Thoracic aorta endothelial cell (primary cell): ENCODE measurements around the gene CPXM1. TPM values are rescaled to one million over a fixed set of nuclear protein-coding genes. Genes with fewer than 3 reads are reported as not detected.

Source experiments
- total RNA-seq: library from RNA; depleted of rRNA; stranded (reverse); fragments of >200 nt; gene quantifications from 2 replicates; pipeline ENCODE4 v1.2.3, GENCODE V29; 2012

Gene CPXM1
- 0.13 and 0.14 TPM in 2 replicates for total RNA-seq

DNA sequence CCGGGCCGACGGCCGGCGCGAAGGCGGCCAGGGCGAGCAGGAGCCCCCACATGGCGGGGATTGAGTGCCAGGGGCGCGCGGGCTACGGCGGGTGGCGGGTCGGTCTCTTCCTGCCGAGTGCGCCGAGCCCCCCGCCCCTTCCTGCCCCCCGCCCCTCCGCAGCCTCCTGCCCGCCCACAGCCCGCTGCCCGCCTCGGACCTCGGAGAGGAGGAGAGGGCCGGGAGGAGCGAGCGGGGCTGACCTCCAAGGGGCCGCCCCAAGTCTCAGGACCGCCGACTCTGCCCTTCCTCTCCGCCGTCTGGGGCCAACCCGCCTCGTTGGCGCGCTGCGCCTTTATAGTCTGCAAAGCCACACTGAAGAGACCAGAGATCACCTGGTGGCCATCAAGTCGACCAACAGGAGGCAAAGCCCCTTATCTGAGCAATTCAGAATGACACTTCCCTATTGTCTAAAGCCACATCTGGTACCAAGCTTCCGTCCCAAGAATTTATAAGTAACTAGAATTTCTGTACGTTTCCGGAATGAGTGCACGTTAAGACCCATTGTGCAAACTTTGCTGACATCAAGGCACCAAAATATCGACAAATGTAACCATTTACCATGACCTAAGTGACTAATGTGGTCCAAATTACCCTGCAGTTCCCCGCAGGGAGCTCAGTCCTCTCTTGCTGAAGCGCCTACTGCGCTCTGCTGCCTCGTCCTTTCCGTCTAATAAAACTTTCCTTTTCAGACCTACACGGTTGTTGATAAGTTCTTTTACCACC lies at the start of gene CPXM1:
Gene CPXM1 (minus strand): TSS at position 107 of the 765 bp plus-strand sequence. CDS start 55 bp downstream, at position 52.

DNA sequence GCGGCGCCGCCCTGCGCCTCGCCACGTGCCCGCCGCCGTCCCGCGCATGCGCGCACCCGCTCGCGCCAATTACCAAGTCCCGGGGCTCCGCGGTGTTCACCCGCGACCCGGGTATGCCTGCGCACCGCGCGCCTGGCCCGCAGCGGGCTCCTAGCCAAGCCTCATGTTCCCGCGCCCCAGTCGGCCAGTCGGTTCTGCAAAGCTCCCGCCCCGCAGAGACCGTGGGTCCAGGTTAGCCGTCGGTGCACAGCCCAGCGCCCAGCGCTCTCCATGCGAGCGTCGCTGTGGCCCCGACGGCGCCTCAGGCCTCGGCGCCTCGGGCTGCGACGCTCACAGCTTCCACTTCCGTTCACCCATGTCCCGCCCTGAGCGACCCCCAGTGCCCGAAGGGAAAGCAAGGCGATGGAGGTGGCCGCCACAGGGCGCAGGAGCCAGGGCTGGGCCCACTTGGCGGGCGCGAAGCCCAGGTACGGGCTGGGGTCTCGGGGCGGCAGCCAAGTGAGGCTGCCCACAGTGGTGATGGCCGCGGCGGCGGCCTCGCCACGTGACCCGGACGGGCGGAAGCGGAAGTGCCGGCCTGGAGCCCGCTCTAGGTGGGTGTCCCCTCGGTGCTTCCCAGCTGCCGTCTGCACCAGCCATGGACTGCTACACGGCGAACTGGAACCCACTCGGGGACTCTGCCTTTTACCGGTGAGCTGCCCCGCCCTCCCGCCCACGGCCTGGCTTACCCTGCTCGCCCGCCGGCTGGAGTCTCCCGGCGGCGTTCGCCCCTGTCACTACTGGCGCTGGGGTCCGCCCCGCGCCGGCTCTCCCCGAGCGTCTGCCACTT lies 39.9 kb upstream of the CPXM1 start, which contains the start of the genes PCED1A and VPS16:
Gene PCED1A (minus strand): TSS at position 518 of the 829 bp plus-strand sequence. CDS start 743 bp downstream, outside the sequence.
Gene VPS16 (plus strand): TSS at position 608 of the 829 bp plus-strand sequence. CDS start 30 bp downstream, at position 638.

DNA sequence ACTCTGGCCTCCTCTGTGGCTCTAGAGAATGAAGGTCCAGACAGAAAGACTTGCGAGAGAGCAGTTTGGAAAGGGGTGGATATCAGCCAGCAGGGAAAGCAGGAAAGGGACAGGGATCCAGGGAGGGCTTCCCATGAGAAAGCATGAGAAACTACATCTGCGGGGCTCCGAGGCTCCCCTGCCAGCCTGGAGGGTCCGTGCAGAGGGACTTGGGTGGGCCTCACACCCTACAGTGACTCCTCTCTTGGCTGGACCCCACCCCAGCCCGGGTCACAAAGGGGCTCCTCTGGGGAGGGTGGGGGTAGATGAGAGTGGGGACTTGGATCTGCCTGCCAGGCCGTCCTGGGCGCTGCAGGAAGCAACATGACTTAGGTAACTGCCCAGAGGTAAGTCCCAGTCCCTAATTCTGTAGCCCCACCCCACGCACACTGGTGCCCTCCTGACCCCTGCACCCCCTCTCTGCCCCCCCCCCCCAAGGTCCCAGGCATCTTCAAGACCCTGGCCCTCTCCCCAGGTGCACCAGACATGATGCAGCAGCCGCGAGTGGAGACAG lies 15.7 kb upstream of the CPXM1 start, which contains the start of gene TMEM239:
Gene TMEM239 (plus strand): TSS at position 335 of the 553 bp plus-strand sequence. CDS start 191 bp downstream, at position 526.

DNA sequence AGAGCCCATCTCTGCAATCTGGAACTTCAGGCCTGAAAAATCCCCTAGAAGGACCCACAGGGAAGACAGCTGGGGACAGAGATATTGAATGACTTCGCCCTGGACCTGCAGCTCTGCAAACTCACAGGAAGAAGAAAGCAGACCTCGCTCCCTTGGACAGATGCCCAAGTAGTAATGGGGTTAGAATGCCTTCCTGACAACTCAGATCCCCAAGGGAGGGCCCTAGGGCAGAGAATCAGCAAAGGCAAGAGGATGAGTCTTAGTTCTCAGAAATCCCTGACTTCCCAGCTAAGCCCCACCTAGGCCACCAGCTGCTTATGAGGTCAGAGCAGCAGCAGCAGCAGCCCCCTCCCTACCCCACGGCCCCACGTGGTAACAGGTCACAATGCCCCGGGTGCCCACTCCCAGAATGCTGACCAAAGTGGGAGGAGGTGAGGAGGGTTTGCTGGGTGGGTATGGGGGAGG lies 14.2 kb upstream of the CPXM1 start, which contains the start of gene C20orf141:
Gene C20orf141 (plus strand): TSS at position 401 of the 465 bp plus-strand sequence. CDS start 198 bp downstream, outside the sequence.

Other genes starting within 250 kb of the CPXM1 start
- gene NOP56, start 148.0 kb downstream of the CPXM1 start, total RNA-seq: 200 and 273 TPM in 2 replicates
- 86.9 and 87.8 TPM in 2 replicates for gene IDH3B, start 136.4 kb downstream of the CPXM1 start, total RNA-seq
- gene EBF4, start 107.8 kb downstream of the CPXM1 start, total RNA-seq: 0.53 and 1.0 TPM in 2 replicates
- gene C20orf141, start 14.4 kb upstream of the CPXM1 start, total RNA-seq: not detected in 2 replicates
- not detected in 2 replicates for gene TMEM239, start 15.7 kb upstream of the CPXM1 start, total RNA-seq
- gene PCED1A, start 40.0 kb upstream of the CPXM1 start, total RNA-seq: 13.6 and 16.6 TPM in 2 replicates
- gene VPS16, start 40.1 kb upstream of the CPXM1 start, total RNA-seq: 29.1 and 29.5 TPM in 2 replicates
- gene PTPRA, start 72.9 kb upstream of the CPXM1 start, total RNA-seq: 48.3 and 61.7 TPM in 2 replicates
- 0.65 and 0.66 TPM in 2 replicates for gene GNRH2, start 243.0 kb upstream of the CPXM1 start, total RNA-seq
- gene MRPS26, start 245.4 kb upstream of the CPXM1 start, total RNA-seq: 33.6 and 34.7 TPM in 2 replicates